CD4-positive, alpha-beta T cell (primary cell): ENCODE data around the gene EIF2AK3. TPM values are rescaled to one million over a fixed set of nuclear protein-coding genes. Genes with fewer than 3 reads are reported as not detected.
"Not testable (repeated sequence)": the region's sequence is repeated elsewhere in the genome, so short reads cannot be mapped to it uniquely, and the experiment has no call there.

Experiments
- ATAC-seq: fragments of 200-7000 bp; cut with Tn5 transposase; one replicate; pipeline ENCODE4 v1.10.0; 2022; ENCODE audit warnings: mild to moderate bottlenecking; ENCODE audit not compliant: poor library complexity
- CTCF ChIA-PET: fragments of 350-600 bp; sonication (Branson Sonifier 250); formaldehyde crosslinking; loops from one replicate; lab custom pipeline; 2021; ENCODE audit warnings: antibody characterized with exemption, inconsistent platforms; lab: Charles Lee
- POLR2A ChIA-PET: fragments of 350-600 bp; sonication (Branson Sonifier 250); formaldehyde crosslinking; loops from one replicate; lab custom pipeline; 2021; ENCODE audit warnings: antibody characterized with exemption, inconsistent platforms; lab: Charles Lee
- DNase-seq, 14 experiments: peaks; one replicate each; pipeline ENCODE4 v3.0.0-alpha.2; 2013 to 2020; ENCODE audit warnings: mixed read lengths in 2 of 14
- H3K27ac ChIP-seq, 2 donors: one replicate each; pipeline versions ENCODE4 v1.5.1 to v1.7.0; 2013; ENCODE audit warnings: low read length in 2 of 2, low read depth in 1 of 2, mild to moderate bottlenecking in 1 of 2
- H3K27me3 ChIP-seq, 2 experiments: 1 replicate in 1 of 2; 2 replicates in 1 of 2; pipeline versions ENCODE4 v1.6.1 to v1.7.0; 2013; ENCODE audit warnings: low read length in 2 of 2, control low read depth in 1 of 2, mild to moderate bottlenecking in 1 of 2, moderate library complexity in 1 of 2; ENCODE audit not compliant: insufficient read depth in 2 of 2, control insufficient read depth in 1 of 2
- H3K36me3 ChIP-seq: one replicate; pipeline ENCODE4 v1.6.1; 2013; ENCODE audit warnings: low read length, control low read depth; ENCODE audit not compliant: insufficient read depth
- H3K4me1 ChIP-seq: one replicate; pipeline ENCODE4 v1.6.1; 2013; ENCODE audit warnings: low read length, control low read depth; ENCODE audit not compliant: insufficient read depth
- H3K4me3 ChIP-seq: one replicate; pipeline ENCODE4 v1.5.1; 2013; ENCODE audit warnings: mild to moderate bottlenecking, low read length, moderate library complexity
- H3K9me3 ChIP-seq, 2 experiments: 1 replicate in 1 of 2; 2 replicates in 1 of 2; pipeline versions ENCODE4 v1.6.1 to v1.7.0; 2013; ENCODE audit warnings: low read length in 2 of 2, mild to moderate bottlenecking in 2 of 2, control low read depth in 1 of 2, moderate library complexity in 1 of 2; ENCODE audit not compliant: control insufficient read depth in 1 of 2, insufficient read depth in 1 of 2
- H3K27ac Mint-ChIP-seq: one replicate; pipeline ENCODE4 v1.8.0; 2020; ENCODE audit warnings: mixed read lengths
- H3K27me3 Mint-ChIP-seq: one replicate; pipeline ENCODE4 v1.8.0; 2021; ENCODE audit warnings: mixed read lengths
- H3K36me3 Mint-ChIP-seq: one replicate; pipeline ENCODE4 v1.8.0; 2021; ENCODE audit warnings: low read depth, mixed read lengths
- H3K4me1 Mint-ChIP-seq: one replicate; pipeline ENCODE4 v1.8.0; 2021; ENCODE audit warnings: low read depth, mixed read lengths
- H3K4me3 Mint-ChIP-seq: one replicate; pipeline ENCODE4 v1.8.0; 2020; ENCODE audit warnings: mild to moderate bottlenecking, mixed read lengths
- H3K9me3 Mint-ChIP-seq: one replicate; pipeline ENCODE4 v1.8.0; 2020; ENCODE audit warnings: mixed read lengths
- CTCF ChIP-seq: fragments of 200-600 bp; IDR thresholded peaks from one replicate; pipeline ENCODE4 v1.8.0; 2022; ENCODE audit warnings: antibody characterized with exemption, mild to moderate bottlenecking
- intact Hi-C, 2 experiments: fragments of 100-400 bp; cut with DNase I in 1 of 2; cut with micrococcal nuclease in 1 of 2; formaldehyde crosslinking; loops; one replicate each; pipeline versions ENCODE4 v1.15.1 to v1.9.0; 2023 to 2025; cut with DNase I, micrococcal nuclease
- total RNA-seq, 174 experiments: library from RNA in 2 of 174; stranded (reverse) in 2 of 174; gene quantifications; one replicate each; pipeline ENCODE4 v1.2.3 and lab custom pipeline; 2021 to 2026

Gene EIF2AK3
- total RNA-seq, 2 experiments from 2014 or later = 30.6 to 37.0 TPM

- Mint-ChIP-seq H3K4me3 (no peak overlapping the region), H3K36me3 (peaks cover 52% of the 10 kb centered on the region), H3K27me3 (peaks cover 4% of the 10 kb centered on the region), H3K9me3 (no peaks in the 10 kb centered on the region), H3K4me1 (no peaks in the 10 kb centered on the region), H3K27ac (peak overlapping the region; percentile 25)
- intact Hi-C loops = no loop called here
- H3K36me3 ChIP-seq = peaks cover 39% of the 10 kb centered on the region
- ChIA-PET CTCF (no interaction called here), POLR2A (no interaction called here)
- no peak for ATAC-seq
- no peaks in the 10 kb centered on the region for H3K9me3 ChIP-seq
- no peaks in the 10 kb centered on the region for H3K27me3 ChIP-seq
- no peak overlapping the region for H3K4me3 ChIP-seq
- no peaks in the 10 kb centered on the region for H3K4me1 ChIP-seq
- H3K27ac ChIP-seq = no peak overlapping the region
- no peak for TF ChIP-seq CTCF
- DNase-seq = no peak
Measured at GRCh38 chr2:88556026-88556425, 71.2 kb downstream of the EIF2AK3 start.

GRCh38 chr2:88554189-88554588 lies 73.1 kb downstream of the EIF2AK3 start:
- no peak overlapping the region for H3K27ac Mint-ChIP-seq
- H3K36me3 Mint-ChIP-seq = peaks cover 34% of the 10 kb centered on the region
- H3K4me3 ChIP-seq = no peak overlapping the region
- peaks cover 0 to 5% of the 10 kb centered on the region in 2 experiments for H3K9me3 ChIP-seq
- ChIA-PET CTCF (no interaction called here), POLR2A (no interaction called here)
- H3K27me3 Mint-ChIP-seq = peaks cover 17% of the 10 kb centered on the region
- H3K36me3 ChIP-seq = peaks cover 25% of the 10 kb centered on the region
- ATAC-seq = no peak
- H3K9me3 Mint-ChIP-seq = no peaks in the 10 kb centered on the region
- peaks cover 5 to 10% of the 10 kb centered on the region in 2 experiments for H3K27me3 ChIP-seq
- no peak overlapping the region for H3K27ac ChIP-seq
- no peaks in the 10 kb centered on the region for H3K4me1 Mint-ChIP-seq
- DNase-seq = no peak
- H3K4me3 Mint-ChIP-seq = no peak overlapping the region
- no peak for TF ChIP-seq CTCF
- H3K4me1 ChIP-seq = no peaks in the 10 kb centered on the region
- intact Hi-C loops = no loop called here

GRCh38 chr2:88549616-88550292 lies 77.5 kb downstream of the EIF2AK3 start:
- peaks cover 32% of the 10 kb centered on the region for H3K27me3 Mint-ChIP-seq
- ATAC-seq (no peak), DNase-seq (no peak)
- intact Hi-C loops = no loop called here
- Histone ChIP-seq H3K4me1 (no peaks in the 10 kb centered on the region), H3K4me3 (no peak overlapping the region), H3K9me3 (peaks cover 0 to 5% of the 10 kb centered on the region in 2 experiments), H3K36me3 (peaks cover 3% of the 10 kb centered on the region), H3K27ac (no peak overlapping the region), H3K27me3 (peaks cover 5 to 19% of the 10 kb centered on the region in 2 experiments)
- H3K27ac Mint-ChIP-seq = no peak overlapping the region
- no peaks in the 10 kb centered on the region for H3K36me3 Mint-ChIP-seq
- POLR2A ChIA-PET = no interaction called here
- no peak for TF ChIP-seq CTCF
- CTCF ChIA-PET = no interaction called here
- H3K4me1 Mint-ChIP-seq = no peaks in the 10 kb centered on the region
- H3K4me3 Mint-ChIP-seq = no peak overlapping the region
- H3K9me3 Mint-ChIP-seq = no peaks in the 10 kb centered on the region

- intact Hi-C loops, H3K36me3 ChIP-seq, POLR2A ChIA-PET, H3K4me1 Mint-ChIP-seq, H3K9me3 Mint-ChIP-seq, H3K9me3 ChIP-seq, H3K36me3 Mint-ChIP-seq, H3K27ac Mint-ChIP-seq, H3K4me3 ChIP-seq, H3K27ac ChIP-seq, CTCF ChIA-PET, ATAC-seq, H3K4me3 Mint-ChIP-seq, H3K4me1 ChIP-seq, DNase-seq: not testable (repeated sequence)
- H3K27me3 Mint-ChIP-seq = peaks cover 38% of the 10 kb centered on the region
- peaks cover 5 to 19% of the 10 kb centered on the region in 2 experiments for H3K27me3 ChIP-seq
Measured at GRCh38 chr2:88546291-88546690, 81.0 kb downstream of the EIF2AK3 start.
